ENCODE measurements around the gene GRK3. TPM values are rescaled to one million over a fixed set of nuclear protein-coding genes. Genes with fewer than 3 reads are reported as not detected.
A peak's percentile ranks its signal among the peaks of the same experiment; 100 is the strongest.
"Not testable (repeated sequence)": the region's sequence is repeated elsewhere in the genome, so short reads cannot be mapped to it uniquely, and the experiment has no call there.

The GRK3 gene
- total RNA-seq, 1 donor from 2014 or later = 19.4 TPM

GRCh38 chr22:25623310-25623734 is 58.8 kb downstream of the GRK3 start:
- H3K9me3 Mint-ChIP-seq = no peaks in the 10 kb centered on the region
- H3K4me1 Mint-ChIP-seq = peaks cover 28% of the 10 kb centered on the region
- H3K4me3 Mint-ChIP-seq = no peak overlapping the region
- TF ChIP-seq CTCF (conservative IDR thresholded peaks at IDR 0.05) = no peak
- DNase-seq (ENCODE audit: low read depth, low spot score) = no peak
- peak overlapping the region; percentile 65 for H3K27ac Mint-ChIP-seq (ENCODE audit: unreplicated experiment)
- peaks cover 4% of the 10 kb centered on the region for H3K36me3 Mint-ChIP-seq (ENCODE audit: low read depth)
- no peaks in the 10 kb centered on the region for H3K27me3 Mint-ChIP-seq (ENCODE audit: low read depth)

- H3K4me3 Mint-ChIP-seq = no peak overlapping the region
- peak overlapping the region; percentile 28 for H3K27ac Mint-ChIP-seq (ENCODE audit: unreplicated experiment)
- H3K4me1 Mint-ChIP-seq = peaks cover 28% of the 10 kb centered on the region
- no peak for TF ChIP-seq CTCF (conservative IDR thresholded peaks at IDR 0.05)
- peaks cover 4% of the 10 kb centered on the region for H3K36me3 Mint-ChIP-seq (ENCODE audit: low read depth)
- no peak for DNase-seq (ENCODE audit: low read depth, low spot score)
- no peaks in the 10 kb centered on the region for H3K9me3 Mint-ChIP-seq
- no peaks in the 10 kb centered on the region for H3K27me3 Mint-ChIP-seq (ENCODE audit: low read depth)
Observed at GRCh38 chr22:25623851-25624250, 59.4 kb downstream of the GRK3 start.

GRCh38 chr22:25624476-25624875 is 60.0 kb downstream of the GRK3 start:
- DNase-seq (ENCODE audit: low read depth, low spot score) = no peak
- H3K36me3 Mint-ChIP-seq (ENCODE audit: low read depth) = peaks cover 4% of the 10 kb centered on the region

GRCh38 chr22:25625747-25626623 is 61.5 kb downstream of the GRK3 start:
- not testable (repeated sequence) for H3K36me3 Mint-ChIP-seq (ENCODE audit: low read depth); H3K9me3 Mint-ChIP-seq; DNase-seq (ENCODE audit: low read depth, low spot score); H3K27me3 Mint-ChIP-seq (ENCODE audit: low read depth); H3K4me3 Mint-ChIP-seq
- H3K4me1 Mint-ChIP-seq = peaks cover 21% of the 10 kb centered on the region
- H3K27ac Mint-ChIP-seq (ENCODE audit: unreplicated experiment) = peak overlapping the region; percentile 78

More at GRCh38 chr22:25624476-25624875, 60.0 kb downstream of the GRK3 start:
- Mint-ChIP-seq H3K27me3 (ENCODE audit: low read depth) (no peaks in the 10 kb centered on the region), H3K27ac (ENCODE audit: unreplicated experiment) (no peak overlapping the region), H3K4me1 (peaks cover 28% of the 10 kb centered on the region), H3K4me3 (no peak overlapping the region), H3K9me3 (no peaks in the 10 kb centered on the region)
- no peak for TF ChIP-seq CTCF (conservative IDR thresholded peaks at IDR 0.05)

GRCh38 chr22:25626624-25626990 is 62.1 kb downstream of the GRK3 start:
- H3K27me3 Mint-ChIP-seq (ENCODE audit: low read depth) = no peaks in the 10 kb centered on the region
- no peak overlapping the region for H3K4me3 Mint-ChIP-seq
- H3K27ac Mint-ChIP-seq (ENCODE audit: unreplicated experiment) = no peak overlapping the region
- no peaks in the 10 kb centered on the region for H3K9me3 Mint-ChIP-seq
- no peak for DNase-seq (ENCODE audit: low read depth, low spot score)
- peaks cover 21% of the 10 kb centered on the region for H3K4me1 Mint-ChIP-seq
- no peak for TF ChIP-seq CTCF (conservative IDR thresholded peaks at IDR 0.05)
- H3K36me3 Mint-ChIP-seq (ENCODE audit: low read depth) = peaks cover 4% of the 10 kb centered on the region

- H3K27ac Mint-ChIP-seq (ENCODE audit: unreplicated experiment) = no peak overlapping the region
- DNase-seq (ENCODE audit: low read depth, low spot score) = no peak
- no peak for TF ChIP-seq CTCF (conservative IDR thresholded peaks at IDR 0.05)
- no peaks in the 10 kb centered on the region for H3K27me3 Mint-ChIP-seq (ENCODE audit: low read depth)
- H3K4me1 Mint-ChIP-seq = peaks cover 15% of the 10 kb centered on the region
- H3K4me3 Mint-ChIP-seq = no peak overlapping the region
- H3K9me3 Mint-ChIP-seq = no peaks in the 10 kb centered on the region
- H3K36me3 Mint-ChIP-seq (ENCODE audit: low read depth) = peaks cover under 1% of the 10 kb centered on the region
Observed at GRCh38 chr22:25627271-25627852, 62.9 kb downstream of the GRK3 start.

Data from neural crest cell (in vitro differentiated cells).